ENCODE data around the gene WASF3.
"Not testable (repeated sequence)": the region's sequence is repeated elsewhere in the genome, so short reads cannot be mapped to it uniquely, and the experiment has no call there.

Gene WASF3

DNA sequence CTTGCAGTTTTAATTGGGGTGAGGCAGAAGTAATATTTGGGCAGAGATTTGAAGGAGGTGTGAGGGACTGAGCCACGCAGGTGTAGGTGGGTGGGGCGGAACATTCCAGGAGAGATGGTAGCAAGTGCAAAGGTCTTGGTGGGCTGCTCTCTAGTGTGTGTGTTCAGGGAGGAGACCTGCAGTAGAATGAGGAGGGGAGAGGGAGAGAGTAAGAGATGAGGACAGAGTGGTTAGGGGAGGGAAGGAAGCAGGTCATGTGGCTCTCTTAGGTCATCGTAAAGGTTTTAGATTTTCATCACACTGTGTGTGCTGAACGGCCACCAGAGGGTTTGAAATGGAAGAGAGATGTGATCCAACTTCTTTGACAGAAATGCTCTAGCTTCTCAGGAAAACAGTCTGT is 33.5 kb downstream of the WASF3 start:
- no peak for DNase-seq

DNA sequence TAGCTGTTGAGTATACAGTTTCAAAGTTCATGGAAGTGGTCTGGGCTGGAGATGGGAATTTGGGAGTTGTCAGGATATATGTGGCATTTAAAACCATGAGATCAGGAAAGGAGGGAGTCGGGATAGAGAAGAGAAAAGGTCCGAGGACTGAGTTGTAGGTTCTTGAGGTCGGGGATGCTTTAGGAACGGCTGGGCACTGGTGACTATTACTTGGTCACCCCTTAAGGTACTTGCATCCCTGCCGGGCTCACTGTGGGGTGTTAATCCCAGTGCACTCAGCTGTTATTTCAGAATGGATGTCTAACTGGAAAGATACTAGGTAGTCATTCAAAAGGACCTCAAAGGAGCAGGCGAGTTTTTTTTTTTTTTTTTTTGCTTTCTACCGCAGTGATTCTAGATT is 34.2 kb downstream of the WASF3 start:
- DNase-seq, result no peak

DNA sequence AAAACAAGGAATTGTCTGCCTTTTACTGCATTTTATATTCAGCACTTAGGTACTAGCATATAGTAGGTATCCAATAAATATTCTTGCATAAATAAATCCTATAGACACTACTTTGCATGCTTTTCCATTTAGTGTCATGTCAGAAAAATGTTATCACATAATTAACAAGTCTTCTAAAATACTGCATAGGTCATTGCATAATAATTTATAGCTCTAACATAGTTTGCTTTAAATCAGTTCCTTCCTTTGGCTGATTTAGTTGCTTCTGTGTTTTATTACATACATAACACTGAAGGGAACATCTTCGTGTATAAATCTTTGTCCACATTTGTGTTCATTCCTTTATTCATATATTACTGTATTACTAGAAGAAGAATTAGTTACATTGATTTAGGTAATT is 36.2 kb downstream of the WASF3 start:
- DNase-seq, result no peak

DNA sequence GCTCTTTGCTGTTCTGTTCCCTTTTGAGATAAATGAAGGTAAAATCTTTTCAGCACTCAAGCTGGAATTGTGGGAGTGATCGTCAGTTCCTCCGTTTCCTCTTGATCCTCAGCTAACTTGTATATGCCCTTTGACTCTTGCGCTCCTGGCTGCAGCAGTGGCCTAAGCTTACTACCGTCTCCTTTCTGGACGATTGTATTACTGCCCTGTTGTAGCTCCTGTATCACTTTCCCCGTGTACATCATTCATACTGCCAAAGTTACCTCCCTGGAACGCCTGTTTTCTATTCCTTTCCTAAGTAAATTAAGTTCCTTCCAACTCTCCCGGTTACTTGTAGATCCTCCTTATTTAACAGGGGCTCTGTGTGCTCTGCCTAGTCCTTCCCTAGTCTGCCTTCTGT is 36.9 kb downstream of the WASF3 start:
- no peak for DNase-seq

DNA sequence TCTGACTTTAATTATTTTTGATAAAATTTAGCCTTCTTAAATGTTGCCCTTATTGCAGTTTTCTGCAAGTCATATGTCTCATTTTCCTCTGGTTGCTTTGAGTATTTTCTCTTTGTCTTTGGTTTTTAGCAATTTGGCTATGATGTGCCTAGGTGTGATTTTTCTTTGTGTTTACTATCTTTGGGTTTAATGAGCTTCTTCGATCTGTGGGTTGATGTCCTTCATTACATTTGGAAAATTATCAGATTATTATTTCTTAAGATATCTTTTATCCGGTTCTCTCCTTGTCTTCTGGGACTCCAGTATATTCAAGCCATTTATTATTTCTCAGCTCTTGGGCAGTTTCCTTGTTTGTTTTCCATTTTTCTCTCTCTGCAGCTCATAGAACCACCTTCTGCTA is 39.0 kb downstream of the WASF3 start:
- DNase-seq, result no peak

DNA sequence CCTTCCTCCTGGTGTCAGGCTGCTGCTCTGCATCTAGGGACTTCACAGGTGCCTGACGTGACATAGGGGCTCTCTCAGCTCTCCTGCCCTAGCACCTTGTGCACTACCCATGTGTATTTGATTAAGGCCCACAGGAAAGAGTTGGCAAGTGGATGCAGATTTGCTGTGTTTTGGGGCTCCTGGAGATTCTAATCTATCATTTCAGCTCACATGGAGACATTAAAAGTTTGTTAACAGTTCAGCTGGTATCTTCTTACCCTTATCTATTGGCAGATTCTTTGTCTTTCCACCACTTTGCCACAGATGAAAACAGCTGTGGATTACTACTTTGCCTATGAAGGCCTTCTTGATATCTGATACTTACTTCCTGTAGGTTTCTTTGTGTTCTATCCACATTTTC is 41.9 kb downstream of the WASF3 start:
- DNase-seq, result no peak

DNA sequence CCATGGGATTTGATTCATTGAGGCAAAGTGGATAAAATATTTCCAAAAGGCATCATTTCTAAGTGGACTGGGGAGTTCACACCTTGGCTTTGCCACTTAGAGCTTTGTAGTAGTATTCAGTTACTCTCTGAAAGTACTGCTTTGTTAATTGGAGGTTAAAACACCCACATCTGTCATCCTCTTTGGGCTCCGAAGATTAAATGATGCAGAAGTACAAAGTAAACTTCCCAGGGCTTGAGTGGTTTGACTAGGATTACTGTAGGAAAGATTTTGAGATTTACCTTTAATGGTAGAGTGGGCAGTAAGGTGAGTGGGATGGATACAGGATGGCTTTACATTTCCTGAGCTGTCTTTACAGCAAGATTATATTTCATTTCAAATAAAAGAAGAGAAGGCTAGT is 42.4 kb downstream of the WASF3 start:
- DNase-seq, result no peak

DNA sequence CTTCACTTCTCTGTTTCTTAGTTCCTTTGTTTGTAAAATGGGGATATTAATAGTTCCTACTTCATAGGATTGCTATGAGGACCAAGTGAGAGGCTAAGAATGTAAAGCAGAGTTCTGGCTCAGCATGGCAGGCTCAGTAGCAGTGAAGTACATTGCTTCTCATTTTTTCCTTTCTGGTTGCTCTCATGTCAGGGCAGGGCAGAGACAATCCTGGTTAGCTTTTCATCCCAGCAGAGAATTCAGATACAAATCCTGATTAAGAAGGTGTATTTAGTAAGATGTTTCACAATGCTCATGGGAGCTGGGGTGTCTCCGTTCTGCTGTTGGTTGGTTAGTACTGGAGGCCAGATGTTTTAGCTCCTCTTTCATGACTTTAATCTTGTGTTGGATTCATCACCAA is 42.9 kb downstream of the WASF3 start:
- no peak for DNase-seq

DNA sequence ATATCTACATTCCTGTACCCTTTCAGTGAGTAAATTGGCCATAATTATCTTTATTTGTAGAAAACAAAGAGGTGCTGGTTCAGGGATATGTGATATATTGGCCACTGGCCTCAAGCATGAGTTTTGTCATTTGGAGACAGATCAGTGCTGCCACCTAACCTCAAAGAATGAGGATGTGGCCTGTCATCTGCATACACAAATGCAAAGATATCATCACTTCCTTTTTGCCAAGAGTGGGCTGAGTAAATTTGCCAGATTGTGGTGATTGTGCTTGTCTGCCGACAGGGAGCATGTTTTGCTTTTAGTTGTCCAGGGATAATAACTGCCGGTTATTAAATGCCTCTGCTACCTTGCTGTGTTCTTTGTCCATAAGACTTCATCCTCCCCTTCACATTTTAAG is 44.2 kb downstream of the WASF3 start:
- DNase-seq, result no peak

DNA sequence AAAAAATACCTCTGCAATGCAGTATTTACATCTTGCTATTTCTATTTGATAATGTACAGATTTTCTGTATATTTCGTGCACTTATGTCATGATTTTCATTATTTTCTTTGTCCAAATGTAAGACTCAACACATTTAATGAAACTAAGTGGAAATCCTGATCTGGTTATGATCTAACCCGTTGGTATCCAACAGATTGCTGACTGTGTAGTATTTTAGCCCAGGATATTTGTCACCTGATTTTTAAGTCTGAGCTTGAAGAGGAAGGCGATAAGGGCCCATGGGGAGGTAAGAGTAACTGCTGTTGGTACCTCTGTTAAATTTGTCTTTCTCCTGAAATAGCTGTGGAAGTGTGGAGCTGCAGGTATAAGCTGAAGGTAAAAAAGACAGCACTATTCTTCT is 45.3 kb downstream of the WASF3 start:
- DNase-seq, result no peak

DNA sequence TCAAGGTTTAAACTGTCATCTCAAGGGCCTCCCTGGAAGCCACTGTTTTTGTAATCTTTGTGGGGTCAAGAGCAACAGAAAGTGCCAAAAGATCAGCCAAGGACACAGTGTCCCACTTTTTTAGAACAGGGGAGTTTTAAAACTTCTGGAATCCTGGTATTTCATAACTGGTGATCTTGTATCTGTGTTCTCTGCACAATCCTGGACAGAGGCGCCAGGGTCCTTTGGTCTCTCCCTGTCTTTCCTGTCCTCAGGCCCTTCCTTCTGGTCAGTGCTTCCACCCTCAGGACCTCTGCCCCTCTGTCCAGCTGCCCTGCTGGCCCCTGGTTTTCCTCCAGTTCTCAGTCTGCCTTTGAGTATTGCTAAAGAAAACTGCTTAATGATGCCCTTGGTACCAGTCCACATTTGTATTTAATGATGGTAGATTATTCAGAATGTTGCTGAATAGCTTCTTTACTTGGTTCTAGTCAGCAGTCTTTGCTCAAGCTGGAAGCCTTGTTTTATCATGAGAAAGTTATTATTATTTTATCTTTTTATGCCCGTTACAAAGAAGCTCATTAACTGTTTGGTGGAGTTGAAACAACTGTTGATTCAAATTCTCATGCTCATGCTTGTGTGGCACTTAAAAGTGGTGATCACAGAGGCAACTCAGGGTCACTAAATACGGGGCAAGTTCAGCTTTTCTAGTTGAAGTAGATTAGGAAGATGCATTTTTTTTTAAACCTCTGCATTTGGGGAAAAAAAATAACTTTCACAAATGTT is 47.5 kb downstream of the WASF3 start:
- DNase-seq, result no peak

DNA sequence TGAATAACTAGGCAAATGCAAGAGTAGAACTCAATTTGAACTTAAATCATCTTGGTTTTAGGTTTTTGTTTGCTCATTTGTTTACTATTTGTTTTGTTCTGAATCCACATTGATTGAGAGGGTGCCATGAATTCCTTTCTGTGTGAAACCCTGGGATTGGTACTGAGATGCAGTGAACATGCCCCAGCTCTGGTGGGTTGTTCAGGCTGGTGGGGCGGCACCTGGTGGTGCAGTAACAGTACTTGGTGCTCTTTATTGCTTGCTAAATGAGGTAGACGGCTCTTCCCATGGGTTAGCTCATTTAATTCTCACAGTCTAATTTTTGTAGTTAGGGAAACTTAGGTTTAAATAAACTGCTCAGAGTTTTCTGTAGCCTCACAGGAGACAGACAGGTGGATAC is 48.4 kb downstream of the WASF3 start:
- no peak for DNase-seq

DNA sequence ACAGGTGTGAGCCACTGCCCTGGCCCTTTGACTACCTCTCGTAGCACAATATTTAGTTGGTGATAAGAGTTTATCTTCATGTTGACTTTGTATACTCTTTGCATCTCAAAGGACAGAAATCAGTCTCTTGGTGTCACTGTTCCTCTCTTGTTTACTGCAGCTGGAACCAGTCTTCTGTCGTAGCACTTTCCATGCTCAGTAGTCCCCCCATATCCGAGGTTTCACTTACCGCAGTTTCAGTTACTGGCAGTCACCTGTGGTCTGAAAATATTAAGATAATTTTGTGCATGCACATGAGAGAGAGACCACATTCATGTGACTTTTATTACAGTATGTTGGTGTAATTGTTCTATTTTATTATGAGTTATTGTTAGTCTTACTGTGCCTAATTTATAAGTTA is 49.1 kb downstream of the WASF3 start:
- DNase-seq, result no peak

DNA sequence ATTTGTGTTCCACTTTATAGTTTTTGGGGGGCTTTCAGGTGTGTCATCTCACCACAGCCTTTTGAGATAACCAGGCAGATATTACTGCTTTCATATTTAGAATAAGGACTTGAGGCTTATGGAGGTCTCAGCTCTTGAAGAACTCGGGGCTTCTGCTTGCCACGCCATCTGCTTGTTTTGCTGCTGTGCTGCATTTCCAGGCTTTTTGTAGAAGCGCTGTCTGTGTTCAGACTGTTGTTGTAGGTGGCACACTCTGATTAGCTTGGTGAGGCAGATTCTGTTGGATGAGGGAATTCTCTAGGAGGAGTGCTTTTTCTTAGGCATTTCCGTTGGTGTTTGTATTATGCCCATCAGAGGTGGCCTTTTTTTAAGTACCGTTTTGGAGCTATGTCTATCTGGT is 57.2 kb downstream of the WASF3 start:
- no peak for DNase-seq

DNA sequence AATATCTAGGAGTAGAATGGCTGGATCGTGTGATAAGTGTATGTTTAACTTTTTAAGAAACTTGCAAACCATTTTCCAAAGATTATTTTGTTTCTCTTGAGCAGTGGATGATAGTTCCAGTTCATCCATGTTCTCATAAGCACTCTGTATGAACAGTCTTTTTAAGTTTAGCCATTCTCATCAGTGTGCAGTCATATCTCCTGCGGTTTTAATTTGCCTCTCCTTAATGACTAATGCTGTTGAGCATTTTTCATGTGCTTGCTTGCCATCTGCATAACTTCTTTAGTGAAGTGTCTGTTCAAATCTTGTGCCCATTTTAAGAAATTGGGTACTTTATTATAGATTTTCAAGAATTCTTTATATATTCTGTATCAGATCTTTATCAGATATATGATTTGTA is 58.6 kb downstream of the WASF3 start:
- no peak for DNase-seq

DNA sequence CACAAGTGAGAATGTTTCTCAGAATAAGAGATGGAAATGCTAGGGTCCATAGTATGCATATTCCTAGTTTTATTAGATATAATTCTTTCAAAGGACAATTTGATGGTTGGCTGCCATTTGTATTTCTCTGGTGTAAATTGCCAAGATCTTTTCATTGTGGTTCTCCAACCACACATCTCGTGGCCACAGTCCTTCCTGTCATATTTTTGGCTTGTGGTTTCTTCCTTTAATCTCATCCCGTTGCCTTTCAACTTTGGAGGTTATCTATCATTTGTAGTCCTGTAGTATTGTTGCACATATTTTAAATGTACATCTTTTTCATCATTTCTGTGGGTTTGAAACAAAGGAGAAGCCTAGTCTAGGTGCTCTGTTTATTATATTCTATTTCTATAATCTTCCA is 61.2 kb downstream of the WASF3 start:
- DNase-seq, result no peak

DNA sequence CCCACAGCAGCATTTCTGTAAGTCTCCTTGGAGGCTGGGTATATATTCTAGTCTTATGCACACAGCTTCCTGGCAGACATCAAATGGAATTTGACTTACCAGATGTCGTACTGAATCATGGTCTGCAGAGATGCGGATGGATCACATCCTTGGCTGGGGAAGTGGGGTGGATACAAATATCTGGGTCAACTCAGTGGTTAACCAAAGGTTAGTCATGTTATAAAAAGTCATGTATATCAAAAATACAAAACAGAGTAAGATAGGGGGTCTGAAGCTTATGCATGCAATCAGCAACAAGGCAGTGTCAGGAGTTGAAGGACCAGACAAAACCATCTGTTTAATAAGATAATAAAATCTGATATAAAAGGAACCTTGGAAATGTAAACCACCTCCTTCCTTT is 61.9 kb downstream of the WASF3 start:
- no peak for DNase-seq

DNA sequence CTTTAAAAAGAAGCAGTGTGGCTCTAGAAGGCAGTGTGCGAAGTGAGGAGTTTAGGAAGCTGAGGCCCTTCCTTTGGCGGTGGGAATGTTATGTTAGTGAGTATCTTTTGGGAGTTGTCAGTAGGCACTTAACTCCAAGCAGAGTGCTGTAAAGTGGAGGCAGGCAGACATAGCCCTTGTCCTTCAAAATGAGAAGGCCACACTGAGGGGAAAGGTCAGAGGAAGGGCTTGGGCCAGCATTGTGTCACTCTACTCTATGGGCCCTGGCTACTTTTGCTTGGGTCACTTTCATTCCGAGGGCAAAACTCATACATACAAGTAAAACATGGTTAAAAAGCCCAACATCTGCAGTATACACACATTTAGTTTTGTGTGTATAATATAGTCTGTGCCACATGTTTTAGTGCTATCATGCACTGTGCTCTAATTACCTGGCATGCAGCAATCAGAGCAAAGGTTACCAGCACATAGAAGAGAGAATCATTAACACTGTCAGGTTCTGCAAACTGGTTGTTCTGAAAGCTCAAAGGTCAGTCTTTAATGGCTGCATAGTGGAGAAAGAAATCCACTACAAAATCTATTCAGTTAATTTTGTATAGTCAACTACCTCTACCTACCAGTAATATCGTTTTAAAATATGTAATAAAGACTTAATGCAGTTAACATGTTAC is 64.4 kb downstream of the WASF3 start:
- DNase-seq, result no peak

DNA sequence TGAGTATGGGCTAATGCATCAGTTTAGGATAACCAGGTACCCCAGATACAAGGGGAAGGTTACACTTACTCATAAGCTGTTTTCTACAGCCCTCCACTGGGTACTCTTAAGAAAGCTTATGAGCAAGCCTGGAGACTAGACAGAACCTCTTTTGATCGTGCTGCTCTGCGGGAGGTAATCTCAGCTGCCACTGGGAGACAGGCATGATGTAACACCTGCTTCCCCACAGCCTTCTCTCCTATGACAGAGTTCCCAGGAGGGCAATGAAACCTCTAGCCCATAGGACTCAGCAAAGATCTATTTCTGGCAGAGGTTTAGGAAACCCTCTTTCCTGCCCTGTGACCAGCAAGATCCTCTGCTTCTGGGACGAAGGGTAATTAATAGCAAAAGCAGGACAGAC is 65.6 kb downstream of the WASF3 start:
- no peak for DNase-seq

DNA sequence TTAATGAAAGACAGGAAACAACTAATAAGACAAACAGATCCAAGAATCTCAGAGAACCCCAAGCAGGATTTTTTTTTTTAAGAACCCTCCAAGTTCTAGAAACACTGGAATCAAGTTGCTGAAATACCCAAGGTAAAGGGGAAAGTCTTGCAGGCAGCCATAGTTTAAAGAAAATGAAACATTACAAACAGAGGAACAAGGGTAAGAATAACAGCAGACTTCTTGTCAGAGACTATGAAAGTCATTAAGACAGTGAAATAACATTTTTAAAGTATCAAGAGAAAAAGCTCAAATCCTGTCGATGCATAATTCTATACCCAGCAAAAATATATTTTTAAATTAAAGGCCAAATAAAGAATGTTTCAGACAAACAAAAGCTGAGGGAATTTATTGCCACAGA is 67.1 kb downstream of the WASF3 start:
- DNase-seq, result no peak

DNA sequence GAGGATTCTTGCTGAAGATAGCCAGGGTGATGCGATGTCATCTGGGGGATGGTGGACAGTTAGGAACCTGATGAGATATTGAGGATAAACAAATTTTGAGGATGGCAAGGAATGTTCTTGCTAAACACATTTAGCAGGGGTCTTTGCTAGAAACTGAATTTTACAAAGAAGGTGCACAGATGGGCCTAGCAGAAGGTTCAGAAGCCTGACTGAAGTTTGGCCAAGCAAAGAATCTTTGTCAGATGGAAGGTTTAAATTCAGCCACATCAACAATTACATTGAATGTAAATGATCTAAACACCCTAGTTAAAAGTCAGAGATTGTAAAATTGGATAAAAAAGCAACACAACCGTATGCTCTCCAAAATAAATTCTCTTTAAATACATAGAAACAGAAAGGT is 68.8 kb downstream of the WASF3 start:
- DNase-seq, result no peak

DNA sequence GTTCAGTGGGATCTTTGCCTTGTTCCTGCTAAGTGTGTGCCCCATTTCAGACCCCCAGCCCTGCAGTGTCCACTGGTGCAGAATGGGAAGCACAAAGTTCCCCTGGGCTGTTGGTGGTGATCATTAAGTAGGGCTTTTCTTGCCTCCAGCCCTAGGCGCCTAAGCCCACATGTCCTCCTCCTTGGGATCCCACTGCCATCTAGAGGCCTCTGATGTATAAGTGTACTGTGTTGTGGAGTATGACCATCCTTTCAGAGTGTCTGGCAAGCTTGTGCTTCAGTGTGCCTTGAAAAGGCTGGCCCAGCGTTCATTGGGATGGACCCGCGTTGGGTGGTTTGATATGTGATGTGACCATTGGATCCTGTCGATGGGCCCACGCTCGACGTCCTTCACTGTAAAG is 71.2 kb downstream of the WASF3 start:
- DNase-seq, result no peak

DNA sequence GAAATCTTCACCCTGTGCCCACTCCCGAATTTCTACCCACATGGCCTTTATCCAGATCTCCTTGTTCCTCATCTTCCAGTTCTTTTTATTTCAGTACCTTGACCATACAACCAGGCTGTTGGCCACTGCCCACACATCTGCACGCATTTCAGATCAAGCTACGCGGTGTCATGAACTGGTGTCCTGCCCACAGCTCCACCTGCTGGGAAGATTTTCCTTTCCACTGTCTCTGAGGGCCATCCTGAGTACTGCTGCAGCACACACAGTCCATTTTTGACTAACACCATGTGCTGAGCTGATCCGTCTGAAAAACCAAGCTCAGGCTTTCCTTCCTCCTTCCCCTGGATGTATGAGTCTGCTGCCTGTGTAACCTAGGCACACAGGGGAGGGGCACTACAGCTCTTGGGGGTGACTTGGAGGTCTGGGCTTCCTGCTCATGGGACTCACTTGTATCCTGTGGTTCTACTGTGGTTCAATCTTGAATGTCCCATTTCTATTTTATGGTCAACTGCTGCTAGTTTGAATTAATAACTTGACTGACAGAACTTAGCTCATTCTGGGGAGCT is 71.9 kb downstream of the WASF3 start:
- DNase-seq, result no peak

DNA sequence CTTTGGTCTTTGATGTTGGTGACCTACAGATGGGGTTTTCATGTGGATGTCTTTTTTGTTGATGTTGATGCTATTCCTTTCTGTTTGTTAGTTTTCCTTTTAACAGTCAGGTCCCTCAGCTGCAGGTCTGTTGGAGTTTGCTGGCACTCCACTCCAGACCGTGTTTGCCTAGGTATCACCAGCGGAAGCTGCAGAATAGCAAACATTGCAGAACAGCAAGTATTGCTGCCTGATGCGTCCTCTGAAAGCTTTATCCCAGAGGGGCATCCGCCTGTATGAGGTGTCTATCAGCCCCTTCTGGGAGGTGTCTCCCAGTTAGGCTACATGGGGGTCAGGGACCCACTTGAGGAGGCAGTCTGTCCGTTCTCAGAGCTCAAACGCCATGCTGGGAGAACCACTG is 78.2 kb downstream of the WASF3 start:
- not testable (repeated sequence) for DNase-seq

DNA sequence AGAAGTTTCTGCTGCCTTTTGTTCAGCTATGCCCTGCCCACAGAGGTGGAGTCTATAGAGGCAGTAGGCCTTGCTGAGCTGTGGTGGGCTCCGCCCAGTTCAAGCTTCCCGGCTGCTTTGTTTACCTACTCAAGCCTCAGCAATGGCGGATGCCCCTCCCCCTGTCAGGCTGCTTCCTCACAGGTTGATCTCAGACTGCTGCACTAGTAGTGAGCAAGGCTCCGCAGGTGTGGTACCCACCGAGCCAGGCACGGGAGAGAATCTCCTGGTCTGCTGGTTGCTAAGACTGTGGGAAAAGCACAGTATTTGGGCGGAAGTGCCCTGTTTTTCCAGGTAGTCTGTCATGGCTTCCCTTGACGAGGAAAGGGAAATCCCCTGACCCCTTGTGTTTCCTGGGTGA is 78.6 kb downstream of the WASF3 start:
- DNase-seq, result not testable (repeated sequence)
